GM18499 (cell line): ENCODE measurements around the gene CENPC.
A peak's percentile ranks its signal among the peaks of the same experiment; 100 is the strongest.
"Not testable (repeated sequence)": the region's sequence is repeated elsewhere in the genome, so short reads cannot be mapped to it uniquely, and the experiment has no call there.

ENCODE experiments used
- ATAC-seq: cut with Tn5 transposase; IDR thresholded peaks from one replicate; pipeline ENCODE4 v1.9.1; 2021; ENCODE audit warnings: moderate number of reproducible peaks; ENCODE audit not compliant: insufficient read depth, unreplicated experiment

CENPC gene

GRCh38 chr4:67552146-67552792, 7.0 kb upstream of the CENPC start:
- ATAC-seq: not testable (repeated sequence)

- ATAC-seq: peak; percentile 35
These were observed 5.6 kb upstream of the CENPC start for GRCh38 chr4:67550857-67551256.

- peak; percentile 28 for ATAC-seq
These were observed 5.1 kb upstream of the CENPC start for GRCh38 chr4:67550451-67550850.

DNA sequence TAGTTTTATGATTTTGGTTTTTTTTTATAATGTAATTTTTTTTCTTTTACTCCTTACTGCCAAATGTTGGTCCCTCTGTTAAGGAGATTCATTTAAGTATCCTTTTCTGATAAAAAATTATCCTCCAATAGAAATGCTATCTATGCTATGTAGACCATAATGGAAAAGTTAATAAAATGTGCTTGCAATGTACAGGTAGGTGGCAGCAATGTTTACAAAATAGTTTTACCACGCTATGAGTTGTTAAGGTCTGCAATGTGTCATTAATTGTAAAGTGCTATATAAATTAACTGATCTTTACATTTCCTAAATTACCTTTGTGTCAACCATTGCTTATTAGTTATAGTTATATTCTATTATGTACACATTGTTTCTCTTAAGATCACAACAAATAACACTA, 3.8 kb upstream of the CENPC start:
- ATAC-seq: peak; percentile 32

GRCh38 chr4:67546971-67547370, 1.7 kb upstream of the CENPC start:
- ATAC-seq: no peak

DNA sequence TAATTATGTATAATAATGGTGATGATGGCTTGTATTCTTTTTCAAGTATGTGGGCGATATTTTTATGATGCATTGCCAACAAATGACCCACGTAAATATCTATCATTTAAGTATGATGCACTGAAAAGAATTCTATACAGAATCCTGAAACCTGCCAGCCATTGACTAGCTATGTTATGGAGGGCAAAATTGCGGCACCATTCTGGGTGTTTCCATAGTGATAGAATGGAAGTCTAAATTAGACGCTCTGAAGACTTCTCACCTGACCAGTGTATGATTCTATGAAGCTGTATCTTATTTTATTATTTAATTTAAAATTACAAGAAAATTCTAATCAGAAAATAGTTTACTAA, 677 bp upstream of the CENPC start:
- ATAC-seq: no peak

- ATAC-seq: no peak
These were observed 3.2 kb downstream of the CENPC start for GRCh38 chr4:67542076-67542475.

DNA sequence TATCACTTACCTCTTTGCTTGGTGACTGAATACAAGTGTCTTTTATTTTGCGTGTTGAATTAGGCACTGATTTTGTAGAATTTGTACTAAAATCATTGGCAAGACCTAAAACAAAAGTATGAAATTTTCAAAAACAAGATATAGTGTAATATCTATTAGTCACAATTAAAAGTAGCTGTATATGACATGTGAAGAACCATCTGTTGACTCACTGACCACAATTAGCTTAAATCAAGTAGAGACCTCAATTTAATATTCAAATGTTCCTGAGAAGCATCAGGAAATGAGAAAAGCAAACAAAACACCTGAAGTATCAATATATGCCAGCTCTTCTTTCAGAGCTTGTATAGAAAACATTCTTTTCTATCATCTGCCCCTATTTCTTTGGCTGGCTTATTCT, 5.5 kb downstream of the CENPC start:
- no peak for ATAC-seq

DNA sequence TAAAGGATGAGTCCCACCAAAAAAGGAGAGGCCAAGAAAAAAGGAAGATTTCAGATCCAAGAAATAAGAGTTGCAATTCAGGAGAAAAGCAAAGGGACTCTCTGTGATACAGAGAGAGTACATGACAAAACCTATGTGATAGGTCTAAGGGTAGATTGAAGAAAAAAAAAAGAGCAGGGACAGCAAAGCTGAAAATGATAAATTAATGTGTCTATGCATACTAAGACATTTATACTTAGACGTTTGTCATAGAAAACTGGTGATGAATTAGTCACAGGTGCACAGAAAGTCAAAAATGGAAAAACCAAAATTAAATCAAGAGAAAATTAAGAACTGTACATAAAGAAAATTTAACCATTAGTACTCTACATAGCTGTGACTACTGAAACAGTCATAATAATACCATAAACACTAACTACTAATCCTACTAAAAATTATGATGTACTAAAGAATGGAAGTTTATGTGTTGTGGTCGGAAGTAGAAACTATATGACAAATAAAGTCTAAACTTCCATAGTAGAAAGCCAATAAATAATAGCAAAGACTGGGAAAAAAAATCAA, 9.9 kb downstream of the CENPC start:
- ATAC-seq: no peak

DNA sequence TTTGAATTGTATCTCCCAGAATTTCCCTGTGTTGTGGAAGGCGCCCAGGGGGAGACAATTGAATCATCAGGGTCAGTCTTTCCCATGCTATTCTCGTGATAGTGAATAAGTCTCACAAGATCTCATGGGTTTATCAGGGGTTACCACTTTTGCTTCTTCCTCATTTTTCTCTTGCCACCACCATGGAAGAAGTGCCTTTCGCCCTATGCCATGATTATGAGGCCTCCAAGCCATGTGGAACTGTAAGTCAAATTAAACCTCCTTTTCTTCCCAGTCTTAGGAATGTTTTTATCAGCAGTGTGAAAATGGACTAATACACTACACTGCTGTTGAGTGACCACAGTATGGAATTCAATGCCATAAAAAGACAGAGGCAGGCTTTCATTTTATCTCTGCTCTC, 12.2 kb downstream of the CENPC start:
- ATAC-seq: no peak

- not testable (repeated sequence) for ATAC-seq
These were observed 12.9 kb downstream of the CENPC start for GRCh38 chr4:67532397-67532796.

DNA sequence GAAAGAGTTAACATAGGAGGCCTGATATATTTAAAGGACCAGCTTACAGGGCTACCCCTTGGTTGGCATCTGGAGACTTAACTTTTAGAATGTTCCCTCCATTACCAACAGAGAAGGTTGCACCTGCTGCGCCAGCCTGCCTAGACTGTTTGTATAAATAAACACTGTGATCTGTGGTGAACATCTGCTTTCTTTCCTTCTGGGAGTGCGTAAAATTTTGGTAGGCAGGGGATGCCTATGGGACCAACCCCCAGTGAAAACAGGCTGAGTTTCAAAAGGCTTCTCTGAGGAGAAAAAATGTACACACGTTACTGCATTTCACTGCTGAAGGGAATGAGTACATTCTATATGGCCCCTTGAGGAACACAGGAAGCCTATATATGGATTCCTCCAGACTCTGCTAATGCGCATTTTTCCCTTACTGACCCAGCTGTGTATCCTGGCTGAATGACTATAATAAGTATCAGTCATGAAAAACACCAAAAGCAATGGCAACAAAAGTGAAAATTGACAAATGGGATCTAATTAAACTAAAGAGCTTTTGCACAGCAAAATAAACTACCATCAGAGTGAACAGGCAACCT, 13.8 kb downstream of the CENPC start:
- no peak for ATAC-seq

- not testable (repeated sequence) for ATAC-seq
These were observed 21.2 kb downstream of the CENPC start for GRCh38 chr4:67524140-67524539.

- no peak for ATAC-seq
These were observed 22.2 kb downstream of the CENPC start for GRCh38 chr4:67522851-67523671.

- ATAC-seq: no peak
These were observed 23.1 kb downstream of the CENPC start for GRCh38 chr4:67522230-67522629.

DNA sequence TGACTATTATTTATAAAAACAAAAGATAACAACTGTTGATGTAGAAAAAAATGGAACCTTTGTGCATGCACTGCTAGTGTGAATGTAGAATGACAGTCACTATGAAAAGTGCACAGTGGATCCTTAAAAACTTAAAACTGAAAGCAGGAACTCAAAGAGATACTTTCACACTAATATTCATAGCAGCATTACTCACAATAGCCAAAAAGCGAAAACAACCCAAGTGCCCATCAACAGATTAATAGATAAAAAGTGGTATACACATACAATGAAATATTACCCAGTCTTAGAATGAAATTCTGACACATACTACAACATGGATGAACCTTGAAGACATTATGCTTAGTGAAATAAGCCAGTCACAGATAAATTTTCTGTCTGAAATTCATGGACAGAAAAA, 23.8 kb downstream of the CENPC start:
- ATAC-seq: no peak

GRCh38 chr4:67520141-67520540, 25.2 kb downstream of the CENPC start:
- no peak for ATAC-seq

GRCh38 chr4:67512501-67512900, 32.8 kb downstream of the CENPC start:
- ATAC-seq: no peak

DNA sequence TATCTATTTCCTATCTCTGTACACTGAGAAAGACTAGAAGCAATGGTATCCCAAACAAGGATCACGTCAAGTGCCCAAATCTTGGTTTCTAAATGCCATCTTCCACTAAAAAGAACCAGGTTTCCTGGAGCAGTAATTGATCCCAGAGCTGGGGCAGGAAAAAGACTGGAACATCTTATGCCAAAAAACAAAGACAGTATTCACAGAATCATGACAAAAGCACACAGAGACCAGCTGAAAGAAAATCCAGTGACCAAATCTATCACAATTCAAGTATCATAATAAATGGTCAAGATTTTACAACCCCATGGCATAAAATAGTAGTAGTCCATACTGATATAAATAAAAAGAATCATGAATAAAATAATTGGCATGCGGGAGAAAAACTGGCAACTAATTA, 44.9 kb downstream of the CENPC start:
- ATAC-seq: no peak

GRCh38 chr4:67499799-67500198, 45.5 kb downstream of the CENPC start:
- peak; percentile 53 for ATAC-seq

DNA sequence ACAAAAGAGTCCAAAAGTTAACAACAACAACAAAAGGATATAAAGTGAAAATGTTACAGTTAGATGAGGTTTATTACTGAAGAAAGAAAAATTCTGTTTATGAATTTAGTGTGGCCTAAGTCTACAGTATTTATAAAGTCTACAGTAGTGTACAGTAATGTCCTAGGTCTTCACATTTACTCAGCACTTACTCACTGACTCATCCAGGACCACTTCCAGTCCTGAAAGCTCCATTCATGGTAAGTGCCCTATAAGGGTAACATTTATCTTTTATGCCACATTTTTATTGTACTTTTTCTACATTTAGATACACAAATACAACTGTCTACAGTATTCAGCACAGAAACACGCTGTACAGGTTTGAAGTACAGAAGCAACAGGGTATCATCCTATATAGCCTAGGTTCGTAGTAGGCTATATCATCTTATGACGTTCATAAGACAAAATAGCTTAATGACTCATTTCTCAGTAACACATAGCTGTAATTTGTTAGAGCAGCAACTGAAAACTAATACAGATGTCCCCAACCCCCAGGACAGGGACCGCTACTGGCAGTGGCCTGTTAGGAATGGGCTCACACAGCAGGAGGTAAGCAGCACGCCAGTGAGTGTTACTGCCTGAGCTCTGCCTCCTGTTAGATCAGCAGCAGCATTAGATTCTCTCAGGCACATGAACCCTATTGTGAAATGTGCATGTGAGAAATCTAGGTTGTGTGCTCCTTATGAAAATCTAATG, 61.3 kb downstream of the CENPC start:
- ATAC-seq: no peak
